Femur (tissue), 1 donor: ENCODE results near the gene NPPB.

Experiments
- DNase-seq: peaks from one replicate; pipeline ENCODE4 v3.0.0-alpha.2; 2017

Gene NPPB

GRCh38 chr1:11856698-11857097, 2.0 kb downstream of the NPPB start:
- DNase-seq: no peak

- no peak for DNase-seq
Measured at GRCh38 chr1:11855430-11855829, 3.3 kb downstream of the NPPB start.

- no peak for DNase-seq
Measured at GRCh38 chr1:11854519-11854918, 4.2 kb downstream of the NPPB start.

- no peak for DNase-seq
Measured at GRCh38 chr1:11851180-11851579, 7.6 kb downstream of the NPPB start.

- DNase-seq: no peak
Measured at GRCh38 chr1:11850156-11850555, 8.6 kb downstream of the NPPB start.

DNA sequence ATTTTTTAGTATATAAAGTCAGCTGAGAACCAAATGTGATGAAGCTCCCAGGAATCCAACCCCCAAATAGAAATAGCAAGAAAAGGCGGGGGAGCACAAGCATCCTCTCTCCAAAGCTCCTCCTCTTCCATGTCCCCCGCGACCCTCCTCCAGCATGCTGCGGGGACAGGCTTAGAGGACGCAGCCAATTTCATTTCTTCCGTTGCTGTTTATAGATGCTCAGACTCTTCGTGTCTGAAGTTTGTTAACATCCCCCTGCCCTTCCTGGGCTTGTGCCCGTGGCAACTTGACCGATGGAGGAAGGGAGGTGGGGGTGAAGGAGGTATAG, 10.4 kb downstream of the NPPB start:
- DNase-seq: no peak

- DNase-seq: peak; percentile 46
Measured at GRCh38 chr1:11847667-11848372, 10.9 kb downstream of the NPPB start, which contains the start of gene NPPA. Gene NPPA, minus strand, starts transcription at chr1:11847783. Its CDS starts 99 bp downstream, at chr1:11847684.

DNA sequence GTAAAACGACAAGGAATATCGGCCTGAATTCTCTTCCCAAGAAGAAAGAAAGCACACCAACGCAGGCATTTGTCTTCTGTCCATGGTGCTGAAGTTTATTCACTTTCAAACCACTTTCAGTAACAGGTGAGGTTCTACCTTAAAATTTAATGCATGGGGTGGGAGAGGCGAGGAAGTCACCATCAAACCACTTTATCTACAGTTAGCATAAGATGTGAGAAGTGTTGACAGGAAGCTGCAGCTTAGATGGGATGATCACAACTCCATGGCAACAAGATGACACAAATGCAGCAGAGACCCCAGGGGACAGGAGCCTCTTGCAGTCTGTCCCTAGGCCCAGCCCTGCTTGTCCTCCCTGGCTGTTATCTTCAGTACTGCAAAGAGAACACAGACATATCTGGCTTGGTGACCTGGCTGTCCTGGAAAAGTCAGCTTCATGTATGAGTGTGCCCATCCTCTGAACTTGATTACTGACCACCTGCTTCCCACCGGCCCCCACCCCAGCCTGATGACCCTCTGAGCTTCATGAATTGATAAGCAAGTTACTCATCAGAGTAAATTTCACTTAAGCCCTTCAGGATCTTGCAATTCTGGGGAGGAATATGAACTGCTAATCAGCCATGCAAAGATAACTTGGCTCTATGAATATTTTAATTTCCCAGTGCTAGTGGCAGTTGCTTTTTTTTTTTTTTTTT, 13.0 kb downstream of the NPPB start:
- DNase-seq: no peak

- DNase-seq: peak; percentile 67
Measured at GRCh38 chr1:11842154-11843041, 16.3 kb downstream of the NPPB start.

- no peak for DNase-seq
Measured at GRCh38 chr1:11841245-11842153, 17.2 kb downstream of the NPPB start.

DNA sequence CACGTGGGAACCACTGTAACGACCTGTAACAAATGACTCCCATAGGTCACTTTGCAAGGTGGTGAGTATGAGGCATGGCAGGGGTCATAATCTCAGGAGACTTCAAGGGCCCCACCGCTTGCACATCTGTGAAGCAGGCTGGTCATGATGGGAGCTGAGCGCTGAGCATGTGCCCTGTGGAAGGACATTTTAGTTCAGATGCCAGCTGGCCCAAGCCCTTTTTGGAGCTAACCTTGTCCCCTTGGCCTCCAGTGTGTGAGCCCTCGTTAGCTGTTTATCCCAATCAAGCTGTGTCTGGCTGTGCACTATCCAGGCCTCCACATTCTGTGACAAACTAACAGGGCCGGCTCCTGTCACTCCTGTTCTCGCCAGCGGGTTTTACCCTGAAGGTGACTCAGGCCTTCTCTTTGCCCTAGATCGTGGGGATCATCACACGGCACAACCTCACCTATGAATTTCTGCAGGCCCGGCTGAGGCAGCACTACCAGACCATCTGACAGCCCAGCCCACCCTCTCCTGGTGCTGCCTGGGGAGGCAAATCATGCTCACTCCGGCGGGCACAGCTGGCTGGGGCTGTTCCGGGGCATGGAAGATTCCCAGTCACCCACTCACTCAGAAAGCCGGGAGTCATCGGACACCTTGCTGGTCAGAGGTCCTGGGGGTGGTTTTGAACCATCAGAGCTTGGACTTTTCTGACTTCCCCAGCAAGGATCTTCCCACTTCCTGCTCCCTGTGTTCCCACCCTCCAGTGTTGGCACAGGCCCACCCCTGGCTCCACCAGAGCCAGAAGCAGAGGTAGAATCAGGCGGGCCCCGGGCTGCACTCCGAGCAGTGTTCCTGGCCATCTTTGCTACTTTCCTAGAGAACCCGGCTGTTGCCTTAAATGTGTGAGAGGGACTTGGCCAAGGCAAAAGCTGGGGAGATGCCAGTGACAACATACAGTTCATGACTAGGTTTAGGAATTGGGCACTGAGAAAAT, 18.7 kb downstream of the NPPB start:
- DNase-seq: no peak

DNA sequence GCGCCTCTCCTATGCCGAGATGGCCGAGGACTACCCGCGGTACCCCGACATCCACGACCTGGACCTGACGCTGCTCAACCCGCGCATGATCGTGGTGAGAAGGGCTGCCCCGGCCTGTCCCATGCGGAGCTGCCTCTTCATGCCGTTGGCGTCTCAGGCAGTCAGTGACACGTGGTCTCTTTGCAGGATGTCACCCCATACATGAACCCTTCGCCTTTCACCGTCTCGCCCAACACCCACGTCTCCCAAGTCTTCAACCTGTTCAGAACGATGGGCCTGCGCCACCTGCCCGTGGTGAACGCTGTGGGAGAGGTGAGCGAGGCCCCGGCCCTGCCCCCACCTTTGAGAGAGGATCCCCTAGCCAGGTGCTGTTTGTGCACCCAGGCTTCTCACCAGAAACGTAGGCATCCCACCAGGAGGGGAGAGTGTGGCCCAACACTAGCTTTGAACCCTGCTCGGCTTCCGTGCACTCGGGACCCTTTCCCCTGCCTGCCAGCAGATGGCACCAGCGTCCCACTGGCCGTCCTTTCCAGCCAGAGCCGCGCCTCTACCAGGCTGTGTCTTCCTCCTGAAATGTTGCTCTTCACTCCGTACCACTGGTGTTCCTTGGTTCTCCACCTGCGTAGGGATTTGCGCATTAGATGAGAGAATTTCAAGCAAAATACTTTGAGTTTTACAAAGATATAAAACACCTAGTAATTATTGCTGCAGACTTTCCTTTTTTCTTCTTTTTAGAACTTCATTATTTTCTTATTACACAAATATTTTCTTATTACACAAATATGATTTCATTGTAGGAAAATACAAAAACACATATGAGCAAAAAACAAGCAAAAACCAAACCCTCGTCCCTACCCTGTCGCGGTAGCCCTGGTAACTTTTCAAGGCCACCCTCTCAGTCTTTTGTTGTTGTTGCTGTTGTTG, 20.1 kb downstream of the NPPB start:
- peak; percentile 84 for DNase-seq

GRCh38 chr1:11837767-11838348, 20.9 kb downstream of the NPPB start:
- no peak for DNase-seq

- DNase-seq: no peak
Measured at GRCh38 chr1:11836955-11837766, 21.6 kb downstream of the NPPB start.

DNA sequence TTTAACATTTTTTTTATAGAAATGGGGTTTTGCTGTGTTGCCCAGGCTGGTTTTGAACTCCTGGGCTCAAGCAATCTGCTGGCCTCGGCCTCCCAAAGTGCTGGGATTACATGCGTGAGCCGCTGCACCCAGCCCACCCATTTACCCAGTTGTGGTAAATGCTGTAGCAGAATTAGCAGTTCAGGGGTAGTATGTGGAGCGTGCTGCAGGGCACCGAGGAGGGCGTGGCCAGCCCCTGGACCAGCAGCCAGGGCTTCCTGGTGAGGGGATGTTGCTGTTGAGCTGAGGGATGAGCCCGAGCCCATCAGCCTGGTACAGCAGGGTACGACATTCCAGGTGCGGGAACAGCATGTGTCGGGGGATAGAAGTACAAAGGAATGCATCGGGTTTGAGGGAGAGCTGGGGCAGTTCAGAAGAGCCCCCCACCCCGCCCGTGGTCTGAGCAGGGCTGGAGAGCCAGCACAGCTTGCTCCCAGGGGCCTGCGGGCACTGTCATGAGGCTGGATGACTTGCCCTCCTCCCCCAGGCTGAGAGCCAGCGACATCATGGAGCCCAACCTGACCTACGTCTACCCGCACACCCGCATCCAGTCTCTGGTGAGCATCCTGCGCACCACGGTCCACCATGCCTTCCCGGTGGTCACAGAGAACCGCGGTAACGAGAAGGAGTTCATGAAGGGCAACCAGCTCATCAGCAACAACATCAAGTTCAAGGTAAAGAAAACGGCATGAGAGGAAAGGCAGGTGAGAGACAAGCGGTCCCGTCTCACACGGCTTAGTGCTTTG, 23.1 kb downstream of the NPPB start:
- no peak for DNase-seq

GRCh38 chr1:11833900-11834299, 24.8 kb downstream of the NPPB start:
- no peak for DNase-seq

- DNase-seq: no peak
Measured at GRCh38 chr1:11833497-11833896, 25.2 kb downstream of the NPPB start.
